ENCODE data around the gene CREB3L2. TPM values are rescaled to one million over a fixed set of nuclear protein-coding genes. Genes with fewer than 3 reads are reported as not detected.

CREB3L2 gene
- total RNA-seq, 1 experiment from 2014 or later = 16.0 TPM

GRCh38 chr7:137888241-137888640, 113.6 kb downstream of the CREB3L2 start:
- H3K36me3 ChIP-seq = peaks cover 33% of the 10 kb centered on the region
- H3K4me3 ChIP-seq = no peak overlapping the region
- H3K4me1 ChIP-seq (replicated peaks) = peaks cover 36% of the 10 kb centered on the region
- no peaks in the 10 kb centered on the region for H3K27me3 ChIP-seq (replicated peaks)
- H3K9me3 ChIP-seq (replicated peaks) = no peaks in the 10 kb centered on the region
- DNase-seq (ENCODE audit: low read depth in 1 of 2, low spot score in 2 of 2) = no peak
- no peak overlapping the region for H3K27ac ChIP-seq

GRCh38 chr7:137886746-137887145, 115.1 kb downstream of the CREB3L2 start:
- H3K27me3 ChIP-seq (replicated peaks) = no peaks in the 10 kb centered on the region
- H3K4me3 ChIP-seq = no peak overlapping the region
- no peaks in the 10 kb centered on the region for H3K9me3 ChIP-seq (replicated peaks)
- H3K4me1 ChIP-seq (replicated peaks) = peaks cover 50% of the 10 kb centered on the region
- H3K27ac ChIP-seq = no peak overlapping the region
- DNase-seq (ENCODE audit: low read depth in 1 of 2, low spot score in 2 of 2) = no peak
- peaks cover 33% of the 10 kb centered on the region for H3K36me3 ChIP-seq

- no peaks in the 10 kb centered on the region for H3K9me3 ChIP-seq (replicated peaks)
- no peaks in the 10 kb centered on the region for H3K27me3 ChIP-seq (replicated peaks)
- H3K36me3 ChIP-seq = peaks cover 36% of the 10 kb centered on the region
- H3K27ac ChIP-seq = no peak overlapping the region
- no peak overlapping the region for H3K4me3 ChIP-seq
- H3K4me1 ChIP-seq (replicated peaks) = peaks cover 49% of the 10 kb centered on the region
- DNase-seq (ENCODE audit: low read depth in 1 of 2, low spot score in 2 of 2) = no peak
These were observed 115.6 kb downstream of the CREB3L2 start for GRCh38 chr7:137886281-137886680.

GRCh38 chr7:137885678-137886077, 116.2 kb downstream of the CREB3L2 start:
- Histone ChIP-seq H3K36me3 (peaks cover 42% of the 10 kb centered on the region), H3K27ac (no peak overlapping the region), H3K4me1 (replicated peaks) (peaks cover 45% of the 10 kb centered on the region), H3K27me3 (replicated peaks) (no peaks in the 10 kb centered on the region), H3K4me3 (no peak overlapping the region), H3K9me3 (replicated peaks) (no peaks in the 10 kb centered on the region)
- DNase-seq (ENCODE audit: low read depth in 1 of 2, low spot score in 2 of 2) = no peak

- Histone ChIP-seq H3K27me3 (replicated peaks) (no peaks in the 10 kb centered on the region), H3K4me1 (replicated peaks) (peaks cover 50% of the 10 kb centered on the region), H3K4me3 (no peak overlapping the region), H3K36me3 (peaks cover 57% of the 10 kb centered on the region), H3K9me3 (replicated peaks) (no peaks in the 10 kb centered on the region), H3K27ac (peak overlapping the region; percentile 59)
- DNase-seq (ENCODE audit: low read depth in 1 of 2, low spot score in 2 of 2) = peak; percentile 48 to 85
These were observed 119.1 kb downstream of the CREB3L2 start for GRCh38 chr7:137882806-137883205.

GRCh38 chr7:137882261-137882668, 119.6 kb downstream of the CREB3L2 start:
- Histone ChIP-seq H3K27ac (peak overlapping the region; percentile 59), H3K9me3 (replicated peaks) (no peaks in the 10 kb centered on the region), H3K4me3 (no peak overlapping the region), H3K27me3 (replicated peaks) (no peaks in the 10 kb centered on the region), H3K36me3 (peaks cover 59% of the 10 kb centered on the region), H3K4me1 (replicated peaks) (peaks cover 50% of the 10 kb centered on the region)
- peak; percentile 85 to 91 for DNase-seq (ENCODE audit: low read depth in 1 of 2, low spot score in 2 of 2)

- no peak overlapping the region for H3K4me3 ChIP-seq
- H3K36me3 ChIP-seq = peaks cover 60% of the 10 kb centered on the region
- H3K27me3 ChIP-seq (replicated peaks) = no peaks in the 10 kb centered on the region
- H3K27ac ChIP-seq = peak overlapping the region; percentile 59; the same call in 1 of the 2 replicates
- H3K4me1 ChIP-seq (replicated peaks) = peaks cover 50% of the 10 kb centered on the region
- H3K9me3 ChIP-seq (replicated peaks) = no peaks in the 10 kb centered on the region
- no peak for DNase-seq (ENCODE audit: low read depth in 1 of 2, low spot score in 2 of 2)
These were observed 120.2 kb downstream of the CREB3L2 start for GRCh38 chr7:137881607-137882260.

- Histone ChIP-seq H3K4me3 (no peak overlapping the region), H3K36me3 (peaks cover 70% of the 10 kb centered on the region), H3K27ac (0 out of 2 replicates have a peak overlapping the region, but pooled peaks have one; percentile 30), H3K4me1 (replicated peaks) (peaks cover 53% of the 10 kb centered on the region), H3K27me3 (replicated peaks) (no peaks in the 10 kb centered on the region), H3K9me3 (replicated peaks) (no peaks in the 10 kb centered on the region)
- no peak for DNase-seq (ENCODE audit: low read depth in 1 of 2, low spot score in 2 of 2)
These were observed 121.5 kb downstream of the CREB3L2 start for GRCh38 chr7:137880432-137880831.

GRCh38 chr7:137879357-137880158, 122.3 kb downstream of the CREB3L2 start:
- Histone ChIP-seq H3K4me1 (replicated peaks) (peaks cover 57% of the 10 kb centered on the region), H3K9me3 (replicated peaks) (no peaks in the 10 kb centered on the region), H3K4me3 (no peak overlapping the region), H3K27ac (no peak overlapping the region), H3K36me3 (peaks cover 66% of the 10 kb centered on the region), H3K27me3 (replicated peaks) (no peaks in the 10 kb centered on the region)
- no peak for DNase-seq (ENCODE audit: low read depth in 1 of 2, low spot score in 2 of 2)

GRCh38 chr7:137878333-137878961, 123.4 kb downstream of the CREB3L2 start:
- Histone ChIP-seq H3K4me1 (replicated peaks) (peaks cover 57% of the 10 kb centered on the region), H3K36me3 (peaks cover 55% of the 10 kb centered on the region), H3K27me3 (replicated peaks) (no peaks in the 10 kb centered on the region), H3K4me3 (no peak overlapping the region), H3K9me3 (replicated peaks) (no peaks in the 10 kb centered on the region), H3K27ac (no peak overlapping the region)
- no peak for DNase-seq (ENCODE audit: low read depth in 1 of 2, low spot score in 2 of 2)

- no peak overlapping the region for H3K27ac ChIP-seq
- no peaks in the 10 kb centered on the region for H3K27me3 ChIP-seq (replicated peaks)
- no peak for DNase-seq (ENCODE audit: low read depth in 1 of 2, low spot score in 2 of 2)
- H3K4me1 ChIP-seq (replicated peaks) = peaks cover 52% of the 10 kb centered on the region
- peaks cover 58% of the 10 kb centered on the region for H3K36me3 ChIP-seq
- H3K9me3 ChIP-seq (replicated peaks) = no peaks in the 10 kb centered on the region
- H3K4me3 ChIP-seq = no peak overlapping the region
These were observed 124.7 kb downstream of the CREB3L2 start for GRCh38 chr7:137877027-137877675.

GRCh38 chr7:137875746-137876145, 126.1 kb downstream of the CREB3L2 start:
- no peaks in the 10 kb centered on the region for H3K9me3 ChIP-seq (replicated peaks)
- no peak for DNase-seq (ENCODE audit: low read depth in 1 of 2, low spot score in 2 of 2)
- no peaks in the 10 kb centered on the region for H3K27me3 ChIP-seq (replicated peaks)
- no peak overlapping the region for H3K4me3 ChIP-seq
- H3K4me1 ChIP-seq (replicated peaks) = peaks cover 43% of the 10 kb centered on the region
- H3K36me3 ChIP-seq = peaks cover 45% of the 10 kb centered on the region
- H3K27ac ChIP-seq = no peak overlapping the region

- H3K27me3 ChIP-seq (replicated peaks) = no peaks in the 10 kb centered on the region
- H3K27ac ChIP-seq = peak overlapping the region; percentile 78
- H3K4me3 ChIP-seq = no peak overlapping the region
- peaks cover 31% of the 10 kb centered on the region for H3K36me3 ChIP-seq
- DNase-seq (ENCODE audit: low read depth in 1 of 2, low spot score in 2 of 2) = peak in 1 of 2 experiments; percentile 43
- H3K4me1 ChIP-seq (replicated peaks) = peaks cover 31% of the 10 kb centered on the region
- no peaks in the 10 kb centered on the region for H3K9me3 ChIP-seq (replicated peaks)
These were observed 127.7 kb downstream of the CREB3L2 start for GRCh38 chr7:137873979-137874777.
